GM18868 (cell line): ENCODE measurements around the gene INTS15.
"Not testable (repeated sequence)": the region's sequence is repeated elsewhere in the genome, so short reads cannot be mapped to it uniquely, and the experiment has no call there.

Experiments
- ATAC-seq: cut with Tn5 transposase; IDR thresholded peaks from one replicate; pipeline ENCODE4 v1.9.1; 2021; ENCODE audit warnings: mild to moderate bottlenecking, moderate library complexity; ENCODE audit not compliant: unreplicated experiment

The INTS15 gene

GRCh38 chr7:6576867-6577368 lies 12.9 kb upstream of the INTS15 start:
- not testable (repeated sequence) for ATAC-seq

- ATAC-seq, result peak; percentile 97
Observed at GRCh38 chr7:6577369-6578113, 12.3 kb upstream of the INTS15 start, which contains the start of gene ZDHHC4. Gene ZDHHC4, plus strand, starts transcription at chr7:6577454. Its CDS starts 3,108 bp downstream, at chr7:6580562.

GRCh38 chr7:6578114-6579084 lies 11.4 kb upstream of the INTS15 start:
- no peak for ATAC-seq

GRCh38 chr7:6579446-6579845 lies 10.4 kb upstream of the INTS15 start:
- ATAC-seq, result no peak

- ATAC-seq, result not testable (repeated sequence)
Observed at GRCh38 chr7:6585746-6586432, 3.9 kb upstream of the INTS15 start.

GRCh38 chr7:6588566-6588965 lies 1.3 kb upstream of the INTS15 start:
- ATAC-seq, result no peak

GRCh38 chr7:6589151-6589828 lies 531 bp upstream of the INTS15 start:
- ATAC-seq, result no peak

GRCh38 chr7:6590645-6591110 lies 857 bp downstream of the INTS15 start:
- no peak for ATAC-seq

- ATAC-seq, result no peak
Observed at GRCh38 chr7:6600093-6600492, 10.3 kb downstream of the INTS15 start.

- no peak for ATAC-seq
Observed at GRCh38 chr7:6604458-6604857, 14.6 kb downstream of the INTS15 start.

GRCh38 chr7:6606866-6607583 lies 17.2 kb downstream of the INTS15 start:
- ATAC-seq, result no peak

GRCh38 chr7:6607651-6608051 lies 17.8 kb downstream of the INTS15 start:
- ATAC-seq, result no peak

- no peak for ATAC-seq
Observed at GRCh38 chr7:6608081-6608480, 18.3 kb downstream of the INTS15 start.

- no peak for ATAC-seq
Observed at GRCh38 chr7:6608794-6609193, 19.0 kb downstream of the INTS15 start.

- no peak for ATAC-seq
Observed at GRCh38 chr7:6612819-6613218, 23.0 kb downstream of the INTS15 start.

- no peak for ATAC-seq
Observed at GRCh38 chr7:6613706-6614105, 23.9 kb downstream of the INTS15 start.

- ATAC-seq, result no peak
Observed at GRCh38 chr7:6614953-6615722, 25.3 kb downstream of the INTS15 start, which contains the start of gene ZNF853. Gene ZNF853, plus strand, starts transcription at chr7:6615610. Its CDS starts 565 bp downstream, at chr7:6616175.

- no peak for ATAC-seq
Observed at GRCh38 chr7:6615723-6616555, 26.1 kb downstream of the INTS15 start.
